Stimulated activated CD8-positive, alpha-beta memory T cell treated with anti-CD3 and anti-CD28 coated beads, Interleukin-7, amount 100 ng/mL, for 24 hours (primary cell): Measurements from ENCODE around the gene MYCN.
"Not testable (repeated sequence)": the region's sequence is repeated elsewhere in the genome, so short reads cannot be mapped to it uniquely, and the experiment has no call there.

Source experiments
- DNase-seq: peaks from one replicate; pipeline ENCODE4 v3.0.0-alpha.2; 2020; ENCODE audit warnings: low read depth

MYCN gene

DNA sequence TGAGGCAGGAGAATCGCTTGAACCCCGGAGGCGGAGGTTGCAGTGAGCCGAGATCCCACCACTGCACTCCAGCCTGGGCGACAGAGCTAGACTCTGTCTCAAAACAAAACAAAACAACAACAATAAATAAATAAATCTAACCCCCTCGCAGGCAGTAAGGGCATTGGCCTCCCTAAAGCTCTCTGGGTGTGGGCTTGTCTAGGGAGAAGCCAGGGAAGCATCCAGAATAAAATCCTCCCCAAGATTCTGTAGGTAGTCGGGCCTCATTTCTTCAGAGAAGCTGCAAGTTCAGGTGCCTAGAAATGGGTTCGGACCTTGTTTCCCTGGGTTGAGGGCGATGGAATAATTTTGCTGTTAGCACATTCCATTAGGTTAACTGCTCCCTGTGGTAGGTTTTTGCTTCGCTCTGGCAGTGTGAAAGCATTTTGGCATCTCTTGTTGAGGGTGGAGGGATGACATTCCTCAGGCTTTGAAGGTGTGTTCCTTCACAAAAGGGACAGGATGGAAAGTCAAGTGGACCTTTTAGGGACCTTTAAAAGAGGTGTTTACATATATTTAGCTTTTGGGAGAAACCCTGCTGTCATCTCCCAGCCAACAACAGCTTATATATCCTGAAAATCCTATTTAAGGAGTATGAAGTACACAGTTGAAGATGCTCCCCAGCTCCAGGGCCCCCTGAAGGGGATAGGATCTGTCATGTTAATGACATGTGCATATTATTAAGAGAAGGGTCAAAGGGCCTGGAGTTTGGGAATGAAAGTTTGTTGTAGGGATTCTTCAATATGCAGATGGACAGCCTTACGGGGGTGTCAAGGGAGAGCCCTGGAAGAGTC, 17.7 kb downstream of the MYCN start:
- DNase-seq: no peak

DNA sequence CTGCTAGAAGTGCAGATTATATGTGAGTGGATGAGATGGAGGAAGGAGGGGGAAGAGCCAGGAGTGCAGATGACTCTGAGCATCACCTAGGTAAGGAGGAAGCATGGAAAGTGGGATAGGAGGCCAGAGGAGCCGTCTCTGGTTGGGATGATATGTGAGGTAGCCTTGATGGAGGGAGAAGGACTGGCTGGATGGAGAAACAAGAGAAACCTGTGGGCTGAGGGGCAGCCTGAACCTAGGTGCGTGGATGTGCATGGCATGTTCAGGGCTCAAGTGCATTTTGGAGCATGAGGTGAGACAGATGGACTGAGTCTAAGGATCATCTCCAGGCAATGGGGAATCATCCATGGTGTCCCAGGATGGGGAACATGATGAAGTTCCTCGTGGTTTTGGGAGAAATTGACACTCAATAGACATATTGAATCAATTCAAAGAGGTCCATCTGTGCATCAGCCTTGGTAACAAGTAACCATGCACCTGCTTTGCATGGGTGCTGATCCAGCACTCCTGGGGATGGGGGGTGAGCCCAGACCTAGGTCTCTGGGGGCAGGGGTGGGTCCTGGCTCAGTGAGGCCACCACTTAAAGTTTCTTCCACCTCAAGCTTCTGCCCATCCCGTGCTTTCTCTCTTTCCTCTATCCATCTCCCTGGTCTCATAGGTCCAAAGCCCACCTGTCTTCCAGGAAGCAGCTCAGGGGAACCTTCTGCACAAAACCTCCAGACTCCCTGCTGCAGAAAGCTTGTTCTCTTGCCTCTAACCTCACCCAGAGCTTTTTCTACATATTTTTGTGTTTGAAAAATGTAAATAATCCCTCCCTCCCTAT, 19.2 kb downstream of the MYCN start:
- DNase-seq: no peak

DNA sequence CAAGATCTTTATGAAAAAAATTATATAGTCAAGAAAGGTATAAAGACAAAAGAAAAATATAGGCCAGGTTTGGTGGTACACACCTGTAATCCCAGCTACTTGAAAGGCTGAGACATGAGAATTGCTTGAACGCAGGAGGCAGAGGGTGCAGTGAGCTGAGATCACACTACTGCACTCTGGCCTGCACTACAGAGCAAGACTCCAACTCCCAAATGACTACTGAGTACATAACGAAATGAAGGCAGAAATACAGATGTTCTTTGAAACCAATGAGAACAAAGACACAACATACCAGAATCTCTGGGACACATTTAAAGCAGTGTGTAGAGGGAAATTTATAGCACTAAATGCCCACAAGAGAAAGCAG, 19.8 kb downstream of the MYCN start:
- not testable (repeated sequence) for DNase-seq

DNA sequence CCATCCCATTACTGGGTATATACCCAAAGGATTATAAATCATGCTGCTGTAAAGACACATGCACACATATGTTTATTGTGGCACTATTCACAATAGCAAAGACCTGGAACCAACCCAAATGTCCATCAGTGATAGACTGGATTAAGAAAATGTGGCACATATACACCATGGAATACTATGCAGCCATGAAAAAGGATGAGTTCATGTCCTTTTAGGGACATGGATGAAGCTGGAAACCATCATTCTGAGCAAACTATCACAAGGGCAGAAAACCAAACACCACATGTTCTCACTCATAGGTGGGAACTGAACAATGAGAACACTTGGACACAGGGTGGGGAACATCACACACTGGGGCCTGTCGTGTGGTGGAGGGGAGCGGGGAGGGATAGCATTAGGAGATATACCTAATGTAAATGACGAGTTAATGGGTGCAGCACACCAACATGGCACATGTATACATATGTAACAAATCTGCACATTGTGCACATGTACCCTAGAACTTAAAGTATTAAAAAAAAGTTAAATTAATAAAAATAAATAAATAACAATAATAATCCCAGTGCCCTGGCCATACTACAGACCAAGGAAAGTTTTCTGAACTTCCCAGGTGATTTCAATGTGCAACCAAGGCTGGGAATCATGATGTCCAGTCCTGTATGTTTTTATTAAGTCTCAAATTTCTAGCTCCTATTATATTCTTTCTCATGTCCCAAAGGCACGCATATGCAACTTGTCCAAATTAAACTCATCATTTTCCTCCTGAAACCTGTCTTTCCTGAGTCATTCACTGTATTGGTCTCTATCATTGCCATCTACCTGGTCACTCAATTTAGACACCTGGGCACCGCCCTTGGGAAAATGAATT, 23.0 kb downstream of the MYCN start:
- not testable (repeated sequence) for DNase-seq

DNA sequence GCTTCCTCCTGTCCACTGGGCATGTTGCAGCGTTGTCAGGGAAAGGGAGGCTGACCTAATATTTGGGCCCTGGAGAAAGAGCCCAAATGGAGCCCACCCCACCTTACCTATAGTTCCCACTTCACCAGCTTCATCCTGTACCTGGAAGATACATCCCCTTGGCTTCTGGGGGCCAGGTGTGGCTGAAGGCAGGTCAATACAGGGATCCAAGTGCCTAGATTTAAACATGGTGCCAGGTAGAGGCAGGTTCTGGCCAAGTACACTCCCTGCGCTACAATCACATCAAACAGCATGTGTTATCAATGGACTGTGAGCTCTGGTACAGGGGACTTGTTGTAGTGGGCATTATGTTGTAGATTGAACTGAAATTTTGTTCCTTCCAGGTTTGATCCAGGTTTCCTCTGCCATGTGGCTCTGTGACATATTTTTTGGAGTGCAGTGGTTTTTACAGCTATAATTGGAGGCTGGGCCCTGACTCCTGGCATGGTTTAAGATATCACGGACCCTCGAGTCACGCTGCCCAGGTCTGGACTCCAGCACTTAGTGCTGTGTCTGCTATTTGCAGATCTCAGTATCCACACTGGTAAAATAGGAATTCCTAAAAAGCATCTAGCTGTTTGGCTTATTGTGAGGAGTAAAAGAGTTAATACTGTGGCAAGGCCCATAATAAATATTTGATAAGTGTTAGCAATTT, 23.8 kb downstream of the MYCN start:
- DNase-seq: no peak

DNA sequence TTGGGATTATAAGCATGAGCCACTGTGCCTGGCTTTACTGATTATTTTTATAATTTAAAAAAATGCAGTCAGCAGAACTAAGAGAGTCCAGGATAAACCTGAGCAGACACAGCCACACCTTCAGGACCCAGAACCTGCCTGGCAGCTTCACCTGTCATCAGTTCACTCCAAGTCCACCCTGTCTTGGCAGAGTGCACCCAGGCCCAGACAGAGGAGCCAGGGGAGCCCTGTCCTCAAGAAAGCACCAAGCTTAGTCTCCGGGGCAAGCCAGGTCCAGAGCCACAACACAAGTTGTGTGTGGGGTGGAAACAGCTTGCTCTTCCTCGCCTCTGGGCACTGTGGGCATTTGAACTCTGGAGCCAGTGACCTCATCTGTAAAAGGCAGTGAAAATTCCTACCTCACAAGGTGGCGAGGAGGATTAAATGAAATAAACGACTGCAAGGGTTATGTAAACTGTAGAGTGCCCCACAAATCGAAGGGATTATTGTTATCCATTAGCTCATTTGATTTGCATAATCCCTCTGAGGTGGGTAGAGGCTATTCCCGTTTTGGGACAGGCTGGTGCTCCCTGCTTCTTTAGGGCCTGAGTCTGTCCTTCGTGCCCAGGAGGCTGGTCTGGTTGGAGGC, 24.7 kb downstream of the MYCN start:
- no peak for DNase-seq

DNA sequence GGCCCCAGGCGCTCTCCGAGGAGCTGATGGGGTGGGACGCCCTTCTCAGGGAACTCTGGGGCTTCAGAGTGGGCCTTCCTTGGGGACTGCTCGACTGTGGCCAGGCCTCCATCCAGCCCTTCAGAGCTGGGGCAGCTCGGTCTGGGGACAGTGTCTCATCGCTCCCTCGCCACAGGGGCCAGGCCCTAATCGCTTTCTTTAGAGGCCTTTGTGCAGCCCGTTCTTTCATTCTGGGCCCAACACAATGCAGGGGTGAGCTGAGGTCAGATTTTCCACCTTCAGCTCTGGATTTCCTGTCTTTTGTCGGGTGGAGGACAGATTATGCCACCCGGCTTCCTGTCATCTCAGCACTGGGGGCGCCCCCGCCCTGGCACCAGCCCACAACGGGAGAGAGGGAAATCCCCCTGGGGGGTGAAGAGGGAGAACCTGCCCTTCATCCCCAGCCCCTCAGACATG, 25.2 kb downstream of the MYCN start:
- DNase-seq: no peak

DNA sequence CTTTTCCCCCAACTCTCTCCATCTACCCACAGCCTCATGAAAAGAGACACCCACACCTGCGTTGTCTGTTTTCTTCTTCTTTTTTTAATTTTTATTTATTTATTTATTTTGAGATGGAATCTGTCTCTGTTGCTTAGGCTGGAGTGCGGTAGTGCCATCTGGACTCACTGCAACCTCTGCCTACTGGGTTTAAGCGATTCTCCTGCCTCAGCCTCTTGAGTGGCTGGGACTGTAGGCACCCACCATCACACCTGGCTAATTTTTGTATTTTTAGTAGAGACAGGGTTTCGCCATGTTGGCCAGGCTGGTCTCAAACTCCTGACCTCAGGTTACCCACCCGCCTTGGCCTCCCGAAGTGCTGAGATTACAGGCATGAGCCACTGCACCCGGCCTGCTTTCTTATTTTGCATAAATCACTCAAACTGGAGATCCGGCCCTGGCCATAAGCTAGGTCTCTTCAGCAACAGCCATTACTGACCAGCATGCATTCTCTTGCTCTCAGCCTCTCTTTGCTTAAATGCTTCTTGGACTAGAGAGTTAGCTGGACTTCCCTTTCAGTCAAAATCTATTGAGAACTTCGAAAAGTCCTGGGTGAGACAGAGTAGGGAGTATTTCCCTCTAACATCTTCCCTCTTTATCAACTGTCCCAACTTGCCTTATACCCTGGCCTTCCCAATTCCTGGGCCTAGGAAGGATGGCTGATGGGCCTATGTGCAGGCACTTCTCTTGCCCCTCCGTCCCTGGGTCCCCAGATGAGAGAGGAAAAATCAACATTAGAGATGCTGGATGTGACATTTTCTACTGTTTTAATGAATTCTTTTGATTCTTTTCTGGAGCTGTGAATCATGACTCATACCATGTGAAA, 27.3 kb downstream of the MYCN start:
- no peak for DNase-seq

DNA sequence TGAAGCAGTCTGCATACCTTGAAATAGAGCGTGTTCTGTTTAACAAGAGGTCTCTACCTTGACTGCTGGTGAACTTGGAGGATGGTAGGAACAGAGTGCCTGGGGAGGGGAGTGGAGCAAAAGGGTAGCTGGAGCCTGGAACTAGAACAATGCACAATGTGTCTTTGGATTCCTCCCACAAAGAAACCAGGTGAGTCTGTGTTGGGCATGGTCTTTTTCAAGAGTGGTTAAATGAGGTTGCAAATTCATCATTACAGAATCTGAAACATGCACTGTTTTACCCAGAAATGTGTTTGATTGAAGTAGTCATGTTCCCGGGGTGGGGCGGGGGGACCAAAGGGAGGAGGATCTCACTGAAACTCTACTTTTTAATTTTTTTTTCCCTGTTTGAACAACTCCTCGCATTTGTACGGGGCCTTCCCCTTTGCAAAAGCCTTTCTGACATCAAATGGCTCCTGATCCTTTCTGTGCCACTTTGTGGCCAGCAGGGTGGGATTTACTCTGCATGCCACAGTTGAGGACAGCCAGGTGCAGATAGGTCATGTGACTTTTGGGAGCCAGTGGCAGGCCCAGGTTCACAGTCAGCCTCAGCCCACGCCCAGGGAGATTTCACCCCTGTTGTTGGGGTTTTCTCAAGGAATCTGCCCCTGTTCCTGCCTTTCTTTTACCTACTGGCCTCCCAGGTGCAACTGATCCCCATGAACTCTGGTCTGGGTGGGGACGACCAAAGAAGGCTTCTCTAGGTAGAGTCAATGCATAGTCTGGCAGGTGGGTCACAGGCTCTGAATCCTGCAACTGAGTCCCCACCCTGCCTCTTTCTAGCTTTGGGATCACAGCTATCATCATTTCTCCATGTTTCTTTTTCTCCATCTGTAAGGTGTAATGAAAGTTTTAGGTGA, 28.2 kb downstream of the MYCN start:
- DNase-seq: no peak

DNA sequence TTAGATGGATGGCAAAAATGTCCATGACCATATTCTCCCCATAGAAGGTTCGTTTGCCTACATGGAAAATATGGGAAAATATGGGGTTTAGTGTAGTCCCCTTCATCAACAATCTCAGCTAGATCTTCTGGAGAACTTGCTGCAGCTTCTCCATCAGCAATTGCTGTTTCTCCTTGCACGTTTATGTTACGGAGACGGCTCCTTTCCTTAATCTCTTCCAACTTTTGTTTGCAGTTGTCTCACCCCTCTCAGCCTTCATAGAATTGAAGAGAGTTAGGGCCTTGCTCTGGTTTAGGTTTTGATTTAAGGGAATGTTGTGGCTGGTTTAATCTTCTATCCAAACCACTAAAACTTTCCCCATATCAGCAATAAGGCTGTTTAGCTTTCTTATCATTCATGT, 28.9 kb downstream of the MYCN start:
- no peak for DNase-seq

DNA sequence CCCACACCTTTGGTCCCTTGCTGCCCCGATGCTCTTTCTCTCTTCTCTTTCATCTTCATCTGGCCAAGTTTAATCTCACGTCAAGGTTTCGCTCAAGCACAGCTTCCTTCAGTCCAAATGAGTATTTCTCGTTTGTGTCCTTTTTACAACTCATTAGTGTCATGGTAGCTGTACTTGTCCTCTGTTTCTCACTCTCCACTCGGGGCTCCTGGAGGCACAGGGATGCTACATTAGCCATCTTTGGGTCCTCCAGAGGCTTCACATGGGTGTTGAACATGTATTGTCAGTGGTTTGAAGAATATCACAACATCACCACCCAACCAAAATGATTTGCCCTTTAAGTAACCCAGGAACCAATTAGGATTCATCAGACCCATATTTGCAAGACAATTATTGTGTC, 30.4 kb downstream of the MYCN start:
- DNase-seq: no peak

DNA sequence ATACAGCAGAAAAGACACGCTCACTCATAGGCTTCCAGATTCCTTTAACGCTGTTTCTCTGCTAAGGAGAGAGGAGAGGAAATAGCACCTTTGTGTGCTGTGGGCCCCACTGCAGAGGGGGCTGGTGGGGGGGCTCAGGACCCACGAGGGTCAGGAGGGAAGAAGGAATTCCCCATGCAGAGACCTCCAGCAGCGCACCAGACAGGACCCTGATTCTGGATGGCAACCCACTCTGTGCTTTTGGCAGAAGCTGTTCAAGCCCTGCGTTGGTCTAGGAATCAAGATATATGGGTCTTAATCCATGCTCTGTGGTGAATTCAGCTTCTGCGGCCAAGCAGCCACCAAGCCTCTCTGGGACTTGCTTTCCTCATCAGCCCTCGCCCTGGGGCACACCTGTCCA, 31.0 kb downstream of the MYCN start:
- DNase-seq: no peak

DNA sequence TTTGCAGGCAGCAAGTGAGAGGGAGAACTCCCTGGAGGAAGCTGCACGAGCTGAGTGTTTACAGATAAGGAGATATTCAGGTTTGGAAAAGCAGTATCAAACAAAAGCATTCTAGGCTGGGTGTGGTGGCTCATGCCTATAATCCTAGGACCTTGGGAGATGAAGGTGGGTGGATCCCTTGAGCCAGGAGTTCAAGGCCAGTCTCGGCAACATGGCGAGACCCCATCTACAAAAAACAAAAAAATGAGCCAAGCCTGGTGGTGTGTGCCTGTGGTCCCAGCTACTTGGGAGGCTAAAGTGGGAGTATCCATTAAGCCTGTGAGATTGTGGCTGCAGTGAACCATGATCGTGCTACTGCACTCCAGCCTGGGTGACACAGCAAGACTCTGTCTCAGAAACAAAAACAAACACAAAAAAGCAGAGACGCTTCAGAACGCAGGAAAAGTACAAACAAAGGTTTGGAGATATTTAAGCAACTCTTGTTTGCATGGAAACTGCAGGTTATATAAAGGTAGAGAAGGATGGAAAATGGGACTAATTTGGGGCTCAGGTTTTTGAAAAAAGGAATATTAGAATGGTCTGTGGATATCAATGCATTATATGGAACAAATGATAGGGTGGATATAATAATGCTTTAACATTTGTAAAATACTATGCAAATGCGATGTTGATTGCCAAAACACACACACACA, 31.6 kb downstream of the MYCN start:
- no peak for DNase-seq

DNA sequence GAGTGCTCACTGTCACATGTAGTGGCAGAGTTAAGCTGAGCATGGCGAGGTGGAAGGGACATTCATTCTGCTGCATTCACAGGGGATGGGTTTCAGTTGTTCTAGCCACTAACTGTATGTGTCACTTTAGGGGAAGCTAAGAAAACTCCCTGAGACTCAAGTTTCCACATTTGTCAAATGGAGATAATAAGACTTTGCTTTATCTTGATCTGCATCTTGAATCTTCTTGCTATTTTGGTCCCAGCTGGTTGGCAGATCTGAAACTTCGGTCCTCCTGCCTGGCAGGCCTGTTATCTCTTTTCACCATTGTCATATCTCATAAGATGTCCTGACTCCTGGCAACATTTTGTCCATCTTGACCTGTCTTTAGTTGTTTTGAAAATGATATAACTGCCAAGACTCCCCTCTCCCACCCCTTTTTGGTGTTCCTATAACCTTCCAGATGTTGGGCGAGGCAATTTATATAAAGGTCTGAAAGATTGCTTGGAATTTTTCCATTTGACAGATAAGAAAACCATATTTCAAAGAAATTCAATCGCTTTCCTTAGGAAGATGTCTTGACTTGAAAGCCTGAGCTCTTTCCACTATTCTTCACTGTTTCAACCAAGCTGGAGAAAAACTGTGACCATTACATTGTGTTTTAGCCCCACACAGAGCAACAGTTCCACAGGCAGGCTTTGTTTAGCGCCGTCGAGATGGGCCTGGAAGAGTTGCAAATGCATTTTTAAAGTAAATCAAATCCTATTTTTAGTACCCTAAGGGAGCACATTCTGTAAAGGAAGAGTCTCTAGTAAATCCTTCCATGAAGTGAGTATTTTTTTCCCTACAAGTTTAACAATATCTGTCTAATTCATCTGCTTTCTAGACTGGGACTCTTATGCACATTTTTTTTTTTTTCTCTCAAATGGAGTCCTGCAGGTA, 33.4 kb downstream of the MYCN start:
- DNase-seq: no peak

DNA sequence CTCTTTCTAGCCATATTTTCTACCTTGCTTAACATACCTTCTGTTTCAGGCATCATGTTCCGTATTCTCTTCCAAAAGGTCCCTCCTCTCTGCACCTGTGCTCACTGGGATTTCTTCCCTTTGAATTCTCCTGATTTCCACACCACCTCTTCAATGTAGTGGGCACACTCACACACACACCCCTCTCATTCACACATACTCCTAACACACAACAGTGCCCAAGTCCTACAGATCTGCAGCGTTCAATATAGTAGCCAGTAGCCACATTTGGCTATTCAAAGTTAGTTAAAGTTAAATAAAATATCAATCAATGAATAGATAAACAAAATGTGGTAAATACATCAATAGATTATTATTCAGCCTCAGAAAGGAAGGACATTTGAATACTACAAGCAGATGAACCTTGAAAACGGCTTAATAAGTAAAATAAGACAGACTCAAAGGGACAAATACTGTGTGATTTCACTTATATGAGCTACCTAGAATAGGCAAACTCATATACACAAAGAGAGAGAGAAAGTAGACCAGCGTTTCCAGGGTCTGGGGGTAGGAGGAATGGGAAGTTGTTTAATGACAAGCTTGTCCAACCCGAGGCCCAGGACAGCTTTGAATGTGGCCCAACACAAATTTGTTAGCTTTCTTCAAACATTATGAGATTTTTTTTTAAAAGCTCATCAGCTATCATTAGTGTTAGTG, 34.4 kb downstream of the MYCN start:
- no peak for DNase-seq

DNA sequence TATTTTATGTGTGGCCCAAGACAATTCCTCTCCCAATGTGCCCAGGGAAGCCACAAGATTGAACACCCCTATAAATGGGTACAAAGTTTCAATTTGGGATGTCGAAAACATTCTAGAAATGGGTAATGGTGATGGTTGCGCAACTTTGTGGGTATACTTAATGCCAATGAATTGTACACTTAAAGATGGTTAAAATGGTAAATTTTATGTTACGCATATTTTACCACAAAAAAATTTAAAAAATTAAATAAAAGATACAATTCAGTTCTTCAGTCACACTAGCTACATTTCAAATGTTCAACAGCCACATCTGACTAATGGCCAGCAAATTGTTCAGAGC, 34.9 kb downstream of the MYCN start:
- DNase-seq: no peak

DNA sequence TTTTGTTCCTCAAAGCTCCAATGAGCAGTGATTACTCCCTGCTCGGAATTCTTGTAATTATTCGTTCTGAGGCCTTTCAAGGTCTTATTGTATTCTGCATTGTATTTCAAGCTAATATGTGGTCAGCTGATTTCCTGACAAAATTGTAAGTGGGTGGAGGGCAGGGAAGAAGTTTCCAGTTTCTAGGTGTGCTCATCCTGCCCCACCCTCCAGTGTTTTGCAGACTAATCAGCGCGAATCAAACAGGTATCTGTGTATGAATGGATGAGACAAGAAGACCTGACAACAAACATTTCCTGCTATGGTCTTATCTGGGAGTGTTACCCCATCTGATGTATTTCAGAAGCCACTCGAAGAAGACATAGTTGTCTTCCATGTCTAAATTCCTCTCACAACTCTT, 35.3 kb downstream of the MYCN start:
- no peak for DNase-seq
